Measurements from ENCODE around the gene TMEM143. TPM values are rescaled to one million over a fixed set of nuclear protein-coding genes. Genes with fewer than 3 reads are reported as not detected.
A peak's percentile ranks its signal among the peaks of the same experiment; 100 is the strongest.

TMEM143 gene
- total RNA-seq, 1 experiment from 2014 or later, result 15.2 TPM

- H3K18ac ChIP-seq (ENCODE audit: insufficient read length, low read depth, low read length), result no peak overlapping the region
- no peak overlapping the region for H3T11ph ChIP-seq (ENCODE audit: low read length)
- H4K91ac ChIP-seq (ENCODE audit: insufficient read length, low read depth, low read length), result no peak overlapping the region
- no peak overlapping the region for H3K56ac ChIP-seq (ENCODE audit: insufficient read length, low read depth, low read length)
- H3K4me1 ChIP-seq (ENCODE audit: insufficient read depth, low read length), result no peaks in the 10 kb centered on the region
- H2BK15ac ChIP-seq (ENCODE audit: low read depth, low read length), result no peak overlapping the region
- no peak overlapping the region for H2AFZ ChIP-seq (ENCODE audit: low read length)
- Mint-ChIP-seq H3K27me3 (ENCODE audit: low read depth) (peaks cover 4% of the 10 kb centered on the region), H3K9me3 (no peaks in the 10 kb centered on the region; a peak in 1 of 5 replicates), H3K27ac (no peak overlapping the region), H3K36me3 (ENCODE audit: insufficient read depth in 1 of 3, low read depth in 3 of 3) (no peaks in the 10 kb centered on the region), H3K4me3 (peak overlapping the region in 1 of 2 experiments; percentile 40; a peak in 1 of 5 replicates), H3K4me1 (peaks cover 8 to 9% of the 10 kb centered on the region in 2 experiments)
- no peak overlapping the region for H4K5ac ChIP-seq (ENCODE audit: insufficient read length, low read depth, low read length)
- no peak overlapping the region for H2BK20ac ChIP-seq (ENCODE audit: low read depth, low read length, poor library complexity, severe bottlenecking)
- peak; percentile 59; the same call in 2 of the 3 replicates for TF ChIP-seq CTCF (conservative IDR thresholded peaks at IDR 0.05)
- no peak overlapping the region for H3K23ac ChIP-seq (ENCODE audit: insufficient read length, low read depth, low read length)
- no peaks in the 10 kb centered on the region for H3K27me3 ChIP-seq (ENCODE audit: insufficient read depth, low read length)
- H3K27ac ChIP-seq (ENCODE audit: insufficient read length, low read depth, low read length), result no peak overlapping the region
- H2BK120ac ChIP-seq (ENCODE audit: low read depth, low read length, poor library complexity, severe bottlenecking), result no peak overlapping the region
- no peak overlapping the region for H3K4me2 ChIP-seq (ENCODE audit: insufficient read depth, insufficient read length, low read length)
- H3K79me1 ChIP-seq (ENCODE audit: insufficient read depth, low read depth, low read length, poor library complexity, severe bottlenecking), result no peaks in the 10 kb centered on the region
- no peak overlapping the region for H3K4ac ChIP-seq (ENCODE audit: low read depth, low read length)
- no peaks in the 10 kb centered on the region for H3K23me2 ChIP-seq (ENCODE audit: insufficient read length, low read depth, low read length, poor library complexity, severe bottlenecking)
- no peak overlapping the region for H3K9ac ChIP-seq (ENCODE audit: extremely low read depth, insufficient read length, low read length)
- H3K9me3 ChIP-seq (ENCODE audit: control insufficient read depth, low read depth, low read length), result no peaks in the 10 kb centered on the region
- no peak overlapping the region for H4K8ac ChIP-seq (replicated peaks; ENCODE audit: insufficient read length, low read depth, low read length)
- peak; percentile 76 for DNase-seq
- WGBS (ENCODE audit: extremely low coverage, insufficient read length, low lambda C conversion rate), result no CpG with 5 or more reads among the region's 22 CpGs
- H3K79me2 ChIP-seq (ENCODE audit: insufficient read depth, low read length), result no peaks in the 10 kb centered on the region
- no peak overlapping the region for H3K14ac ChIP-seq (ENCODE audit: insufficient read depth, low read length)
- no peak overlapping the region for H2AK5ac ChIP-seq (ENCODE audit: insufficient read length, low read length)
- no peak overlapping the region for H2BK12ac ChIP-seq (ENCODE audit: insufficient read length, low read depth, low read length)
- H2BK5ac ChIP-seq (ENCODE audit: insufficient read length, low read length), result no peak overlapping the region
- no peaks in the 10 kb centered on the region for H4K20me1 ChIP-seq (ENCODE audit: control insufficient read depth, insufficient read depth, insufficient read length)
These were observed 54.8 kb downstream of the TMEM143 start for GRCh38 chr19:48308631-48309586.
